Measurements from ENCODE around the gene PIK3C3.
"Not testable (repeated sequence)": the region's sequence is repeated elsewhere in the genome, so short reads cannot be mapped to it uniquely, and the experiment has no call there.

Gene PIK3C3

GRCh38 chr18:42025974-42026625 is 71.1 kb downstream of the PIK3C3 start:
- DNase-seq, result no peak

- DNase-seq, result no peak
Observed at GRCh38 chr18:42028247-42028832, 73.3 kb downstream of the PIK3C3 start.

GRCh38 chr18:42029092-42029491 is 74.1 kb downstream of the PIK3C3 start:
- DNase-seq, result no peak

- no peak for DNase-seq
Observed at GRCh38 chr18:42030586-42031182, 75.7 kb downstream of the PIK3C3 start.

- no peak for DNase-seq
Observed at GRCh38 chr18:42032447-42032846, 77.4 kb downstream of the PIK3C3 start.

GRCh38 chr18:42033137-42033810 is 78.2 kb downstream of the PIK3C3 start:
- no peak for DNase-seq

GRCh38 chr18:42038936-42039335 is 83.9 kb downstream of the PIK3C3 start:
- no peak for DNase-seq

- DNase-seq, result no peak
Observed at GRCh38 chr18:42039396-42039795, 84.4 kb downstream of the PIK3C3 start.

- DNase-seq, result no peak
Observed at GRCh38 chr18:42041793-42042192, 86.8 kb downstream of the PIK3C3 start.

- no peak for DNase-seq
Observed at GRCh38 chr18:42045346-42045745, 90.3 kb downstream of the PIK3C3 start.

- DNase-seq, result no peak
Observed at GRCh38 chr18:42047721-42048120, 92.7 kb downstream of the PIK3C3 start.

- DNase-seq, result no peak
Observed at GRCh38 chr18:42048158-42048557, 93.1 kb downstream of the PIK3C3 start.

- not testable (repeated sequence) for DNase-seq
Observed at GRCh38 chr18:42049536-42049935, 94.5 kb downstream of the PIK3C3 start.

- no peak for DNase-seq
Observed at GRCh38 chr18:42051411-42051810, 96.4 kb downstream of the PIK3C3 start.

GRCh38 chr18:42052122-42052708 is 97.2 kb downstream of the PIK3C3 start:
- no peak for DNase-seq

GRCh38 chr18:42053188-42053781 is 98.3 kb downstream of the PIK3C3 start:
- DNase-seq, result peak; percentile 11

- no peak for DNase-seq
Observed at GRCh38 chr18:42064109-42064508, 109.1 kb downstream of the PIK3C3 start.

- no peak for DNase-seq
Observed at GRCh38 chr18:42067518-42067917, 112.5 kb downstream of the PIK3C3 start.

GRCh38 chr18:42068030-42068429 is 113.0 kb downstream of the PIK3C3 start:
- no peak for DNase-seq

- no peak for DNase-seq
Observed at GRCh38 chr18:42069036-42069435, 114.0 kb downstream of the PIK3C3 start.

GRCh38 chr18:42072407-42072806 is 117.4 kb downstream of the PIK3C3 start:
- DNase-seq, result no peak

GRCh38 chr18:42074704-42075103 is 119.7 kb downstream of the PIK3C3 start:
- no peak for DNase-seq

- DNase-seq, result peak; percentile 2
Observed at GRCh38 chr18:42078711-42079110, 123.7 kb downstream of the PIK3C3 start.

Data from GDM1 (cell line).